AG04450 (cell line): ENCODE results near the gene C1QTNF5. TPM values are rescaled to one million over a fixed set of nuclear protein-coding genes. Genes with fewer than 3 reads are reported as not detected.
A peak's percentile ranks its signal among the peaks of the same experiment; 100 is the strongest.

Experiments
- CTCF ChIA-PET: fragments of 300-600, 350-600 bp; formaldehyde crosslinking; extraction: SDS; loops from one replicate; lab custom pipeline; 2022; ENCODE audit warnings: antibody characterized with exemption, inconsistent platforms; lab: Charles Lee
- POLR2A ChIA-PET: fragments of 350-600 bp; formaldehyde crosslinking; extraction: SDS; loops from one replicate; lab custom pipeline; 2021; ENCODE audit warnings: antibody characterized with exemption, inconsistent platforms; lab: Yijun Ruan, JAX
- DNase-seq: peaks from one replicate; pipeline ENCODE4 v3.0.0-alpha.2; 2011; ENCODE audit warnings: low read depth, low spot score
- H3K27ac ChIP-seq: one replicate; pipeline ENCODE4 v1.5.1; 2012; ENCODE audit warnings: low read depth, low read length, control low read depth
- H3K27me3 ChIP-seq: one replicate; pipeline ENCODE4 v1.6.0; 2012; ENCODE audit warnings: low read length; ENCODE audit not compliant: control insufficient read depth, insufficient read depth
- H3K4me3 ChIP-seq: 2 replicates; pipeline ENCODE4 v1.5.1; 2011; ENCODE audit warnings: mild to moderate bottlenecking, low read depth, low read length, control low read depth
- H3K9me3 ChIP-seq: 2 replicates; pipeline ENCODE4 v1.5.1; 2012; ENCODE audit warnings: low read length; ENCODE audit not compliant: control insufficient read depth, insufficient read depth
- polyA plus RNA-seq: library from polyadenylated mRNA; depleted of rRNA; stranded (reverse); fragments of >200 nt; gene quantifications from 2 replicates; pipeline ENCODE4 v1.2.3, GENCODE V29; 2011
- TF ChIP-seq, protein P1 (sequence below): IDR thresholded peaks from 2 replicates; pipeline ENCODE4 v1.5.1; 2011; ENCODE audit warnings: low read depth, low read length, control low read depth, inconsistent platforms

The C1QTNF5 gene
- polyA plus RNA-seq, 1 experiment, result 8.3 TPM

DNA sequence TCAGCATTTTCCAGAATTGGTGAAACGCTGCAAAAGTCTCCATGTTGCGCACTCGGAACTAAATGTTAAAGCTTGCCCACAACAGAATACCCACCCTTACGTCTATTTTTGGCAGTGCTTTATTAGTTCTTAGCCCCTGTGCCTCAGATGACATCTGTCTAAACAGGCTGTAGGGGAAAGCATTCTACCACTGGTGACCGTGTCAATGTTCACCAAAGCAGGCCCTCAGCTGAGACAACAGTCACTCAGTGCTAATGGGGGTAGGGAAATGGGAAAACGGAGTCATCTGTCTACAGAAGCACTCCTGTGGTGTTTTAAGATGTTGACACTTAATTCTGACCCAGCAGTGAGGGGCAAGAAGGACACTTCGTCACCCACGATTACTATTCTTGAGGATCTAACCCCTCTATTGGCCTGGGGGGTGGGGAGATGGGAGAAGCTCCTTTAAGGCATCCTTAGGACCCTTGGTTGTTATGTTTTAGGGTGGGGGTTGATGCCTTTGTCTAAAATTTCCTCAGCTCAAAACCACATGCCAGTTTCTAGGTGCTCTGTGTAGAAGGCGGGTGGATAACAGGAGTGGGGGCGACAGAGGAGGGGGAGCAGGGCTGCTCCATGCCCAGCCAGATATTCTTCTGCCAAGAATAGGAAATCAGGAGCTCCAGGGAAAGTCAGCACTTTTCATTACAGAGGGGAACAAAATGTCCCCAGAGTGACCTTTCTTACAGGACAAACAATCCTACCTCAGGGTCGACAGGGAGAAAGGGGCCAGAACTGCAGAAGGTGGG lies 21.4 kb upstream of the C1QTNF5 start:
- no peak overlapping the region for H3K4me3 ChIP-seq
- peaks cover 18% of the 10 kb centered on the region for H3K27me3 ChIP-seq
- peak overlapping the region; percentile 21 for H3K27ac ChIP-seq
- CTCF ChIA-PET, result interaction anchor here (0.7 to 3.4 kb wide), 8 partner anchors 13 to 112 kb away, joined by 3 to 31 read pairs (median 8); partner anchors contain the start of gene USP2
- no peaks in the 10 kb centered on the region; the same call in 1 of the 2 replicates for H3K9me3 ChIP-seq
- TF ChIP-seq, protein P1, sequence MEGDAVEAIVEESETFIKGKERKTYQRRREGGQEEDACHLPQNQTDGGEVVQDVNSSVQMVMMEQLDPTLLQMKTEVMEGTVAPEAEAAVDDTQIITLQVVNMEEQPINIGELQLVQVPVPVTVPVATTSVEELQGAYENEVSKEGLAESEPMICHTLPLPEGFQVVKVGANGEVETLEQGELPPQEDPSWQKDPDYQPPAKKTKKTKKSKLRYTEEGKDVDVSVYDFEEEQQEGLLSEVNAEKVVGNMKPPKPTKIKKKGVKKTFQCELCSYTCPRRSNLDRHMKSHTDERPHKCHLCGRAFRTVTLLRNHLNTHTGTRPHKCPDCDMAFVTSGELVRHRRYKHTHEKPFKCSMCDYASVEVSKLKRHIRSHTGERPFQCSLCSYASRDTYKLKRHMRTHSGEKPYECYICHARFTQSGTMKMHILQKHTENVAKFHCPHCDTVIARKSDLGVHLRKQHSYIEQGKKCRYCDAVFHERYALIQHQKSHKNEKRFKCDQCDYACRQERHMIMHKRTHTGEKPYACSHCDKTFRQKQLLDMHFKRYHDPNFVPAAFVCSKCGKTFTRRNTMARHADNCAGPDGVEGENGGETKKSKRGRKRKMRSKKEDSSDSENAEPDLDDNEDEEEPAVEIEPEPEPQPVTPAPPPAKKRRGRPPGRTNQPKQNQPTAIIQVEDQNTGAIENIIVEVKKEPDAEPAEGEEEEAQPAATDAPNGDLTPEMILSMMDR, result no peak
- no peak for DNase-seq
- POLR2A ChIA-PET, result interaction anchor here (1.2 kb wide), 4 partner anchors 24 to 113 kb away, joined by 3 to 8 read pairs (median 4); no protein-coding TSS in a partner anchor

DNA sequence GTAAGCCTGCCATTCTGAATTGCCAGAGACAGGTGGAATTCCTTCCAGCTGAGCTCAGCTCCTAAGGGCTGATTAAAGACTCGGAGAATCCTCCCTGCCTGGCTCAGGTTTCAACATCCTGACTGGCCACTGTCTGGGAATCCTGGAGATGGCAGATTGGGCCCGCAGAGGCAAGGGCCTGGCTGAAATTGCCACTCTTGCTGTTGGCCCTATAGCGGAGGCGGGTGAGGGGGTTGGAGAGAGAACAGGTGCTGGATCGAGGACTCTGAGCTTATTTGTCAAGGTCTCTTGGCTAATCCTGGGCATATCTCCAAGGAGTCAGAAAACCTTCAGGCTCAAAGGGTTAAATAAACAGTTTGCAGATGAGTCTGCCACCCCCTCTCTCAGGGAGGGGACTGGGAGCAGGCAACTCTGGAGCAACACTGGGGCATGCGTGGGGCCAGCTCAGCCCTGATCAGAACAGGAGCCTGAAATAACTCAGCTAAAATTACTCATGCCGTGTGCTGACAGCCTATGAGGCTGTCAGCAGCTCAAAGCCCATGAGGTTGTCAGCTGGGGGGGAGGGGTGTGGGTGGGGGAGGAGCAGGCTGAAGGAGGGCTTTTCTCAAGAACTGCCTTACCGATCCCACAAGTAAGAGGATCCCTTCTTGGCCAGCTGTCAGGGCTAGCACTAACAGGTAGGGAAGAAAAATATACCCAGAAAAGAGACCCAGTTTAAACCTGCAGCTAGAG lies 20.5 kb upstream of the C1QTNF5 start:
- ChIA-PET POLR2A (interaction anchor here (0.6 to 1.2 kb wide), 8 partner anchors 10 to 114 kb away, joined by 3 to 8 read pairs (median 3); partner anchors contain the start of gene MCAM), CTCF (interaction anchor here (0.6 to 3.4 kb wide), 11 partner anchors 9 to 155 kb away, joined by 3 to 31 read pairs (median 6); partner anchors contain the start of genes CBL, THY1 and USP2)
- Histone ChIP-seq H3K27ac (peak overlapping the region; percentile 61), H3K4me3 (no peak overlapping the region), H3K27me3 (peaks cover 18% of the 10 kb centered on the region), H3K9me3 (no peaks in the 10 kb centered on the region; the same call in 1 of the 2 replicates)
- TF ChIP-seq, protein P1, result no peak
- peak; percentile 55 for DNase-seq

DNA sequence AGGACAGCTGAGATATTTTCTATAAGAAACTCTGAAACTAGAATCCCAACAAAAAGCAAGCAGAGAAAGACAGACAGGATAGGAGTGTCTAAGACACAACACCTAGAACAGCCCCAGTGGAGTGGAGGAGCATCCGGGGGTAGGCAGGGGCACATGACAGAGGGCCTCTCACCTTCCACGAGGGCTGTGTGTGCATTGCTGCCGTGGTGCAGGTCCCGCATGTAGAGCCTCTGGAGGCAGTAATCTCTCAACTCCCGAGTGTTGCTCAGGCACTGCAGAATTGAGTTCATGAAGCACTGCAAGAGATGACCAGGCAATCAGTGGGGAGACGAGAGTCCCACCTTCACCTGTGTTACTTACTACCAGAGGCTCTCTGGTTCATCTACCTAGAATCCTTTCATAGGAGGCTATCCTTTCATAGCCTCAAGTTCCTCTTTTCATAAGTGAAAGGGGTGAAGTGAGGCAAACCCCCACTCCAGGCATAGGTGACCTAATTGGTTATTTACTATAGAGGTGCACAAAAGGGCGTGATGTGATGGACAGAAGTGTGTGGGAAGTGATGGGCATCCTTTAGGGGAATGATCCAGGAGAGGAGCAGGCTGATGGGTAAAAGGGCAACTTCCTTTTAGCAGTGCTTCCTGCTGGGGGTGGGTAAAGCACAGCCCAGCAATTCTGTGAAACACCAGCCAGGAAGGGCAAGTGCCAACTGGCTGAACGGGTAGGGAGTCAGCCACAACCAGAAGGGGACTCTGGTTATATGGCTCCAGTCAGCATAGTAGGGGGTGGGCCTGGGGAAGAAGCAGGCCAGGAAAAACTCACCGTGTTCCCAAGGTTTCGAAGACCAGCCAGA lies 18.9 kb upstream of the C1QTNF5 start:
- Histone ChIP-seq H3K27me3 (peaks cover 17% of the 10 kb centered on the region), H3K9me3 (no peaks in the 10 kb centered on the region; the same call in 1 of the 2 replicates), H3K4me3 (no peak overlapping the region), H3K27ac (no peak overlapping the region)
- DNase-seq, result no peak
- TF ChIP-seq, protein P1, result no peak
- ChIA-PET POLR2A (interaction anchor here (1.0 kb wide), 1 partner anchor 63 kb away, joined by 3 read pairs; no protein-coding TSS in a partner anchor), CTCF (interaction anchor here (3.4 to 4.6 kb wide), 2 partner anchors 14 to 115 kb away, joined by 21 to 102 read pairs; no protein-coding TSS in a partner anchor)

DNA sequence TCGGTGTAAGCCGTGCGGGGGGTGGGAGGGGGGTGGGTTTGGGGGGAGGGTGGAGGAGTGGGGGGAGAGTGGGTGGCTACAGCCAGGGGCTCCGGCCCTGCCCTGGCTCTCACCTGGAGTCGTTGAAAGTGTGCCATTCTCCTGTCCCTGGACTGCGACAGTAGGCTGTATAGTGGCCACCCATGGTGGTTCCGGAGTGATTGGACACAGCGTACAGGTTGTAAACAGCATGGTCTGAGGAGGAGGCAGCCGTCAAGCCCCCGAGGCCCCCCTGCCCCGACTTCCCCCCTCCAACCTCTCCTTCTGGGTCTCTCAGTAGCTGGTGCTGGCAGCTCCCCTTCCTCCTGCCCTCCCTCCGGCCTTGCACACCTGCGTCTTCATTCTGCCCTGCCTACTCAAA lies 16.4 kb upstream of the C1QTNF5 start:
- Histone ChIP-seq H3K9me3 (no peaks in the 10 kb centered on the region), H3K4me3 (peak overlapping the region; percentile 66), H3K27me3 (peaks cover 15% of the 10 kb centered on the region), H3K27ac (no peak overlapping the region)
- POLR2A ChIA-PET, result interaction anchor here (1.1 to 1.5 kb wide), 2 partner anchors 66 to 118 kb away, joined by 3 to 6 read pairs; partner anchors contain the start of gene THY1
- TF ChIP-seq, protein P1, result no peak
- CTCF ChIA-PET, result interaction anchor here (0.6 to 4.6 kb wide), 26 partner anchors 8 to 755 kb away, joined by 3 to 123 read pairs (median 6); partner anchors contain the start of genes C1QTNF5, CBL and USP2
- DNase-seq, result no peak
